HL-60 (cell line): Measurements from ENCODE around the gene WWC1.

ENCODE experiments used
- DNase-seq, 2 experiments: peaks; one replicate each; pipeline ENCODE4 v3.0.0-alpha.2; 2010 to 2020; ENCODE audit warnings: low read depth in 1 of 2, low spot score in 1 of 2
- H3K27ac ChIP-seq: fragments of 250-450 bp; sonication (Bioruptor Pico); replicated peaks from 2 replicates; pipeline ENCODE4 v1.5.1; 2020; ENCODE audit warnings: mild to moderate bottlenecking, moderate library complexity
- H3K27me3 ChIP-seq: fragments of 250-450 bp; sonication (Bioruptor Pico); 2 replicates; pipeline ENCODE4 v1.5.1; 2021; ENCODE audit warnings: mild to moderate bottlenecking, moderate library complexity; ENCODE audit not compliant: insufficient read depth, poor library complexity, severe bottlenecking
- H3K4me3 ChIP-seq: replicated peaks from 2 replicates; pipeline ENCODE4 v1.5.1; 2011; ENCODE audit warnings: mild to moderate bottlenecking, control low read depth, low read length; ENCODE audit not compliant: insufficient read depth
- CTCF ChIP-seq: IDR thresholded peaks from one replicate; pipeline ENCODE4 v1.5.1; 2011; ENCODE audit warnings: low read length, control low read depth, inconsistent platforms; ENCODE audit not compliant: insufficient read depth
- GABPA ChIP-seq: IDR thresholded peaks from 2 replicates; pipeline ENCODE4 v1.6.1; 2012; ENCODE audit warnings: low read depth
- POLR2AphosphoS5 ChIP-seq: IDR thresholded peaks from 2 replicates; pipeline ENCODE4 v1.6.1; 2012; ENCODE audit warnings: low read depth
- REST ChIP-seq: IDR thresholded peaks from 2 replicates; pipeline ENCODE4 v1.6.1; 2012; ENCODE audit warnings: low read depth; ENCODE audit not compliant: insufficient replicate concordance
- SPI1 ChIP-seq: IDR thresholded peaks from 2 replicates; pipeline ENCODE4 v1.6.1; 2012; ENCODE audit warnings: low read depth, mild to moderate bottlenecking, borderline replicate concordance

WWC1 gene

GRCh38 chr5:168417731-168418429 is 126.4 kb downstream of the WWC1 start:
- Histone ChIP-seq H3K4me3 (no peak overlapping the region), H3K27me3 (no peaks in the 10 kb centered on the region), H3K27ac (no peak overlapping the region)
- DNase-seq, result no peak
- TF ChIP-seq GABPA, result no peak
- TF ChIP-seq POLR2AphosphoS5, result no peak

- no peak overlapping the region for H3K27ac ChIP-seq
- DNase-seq, result no peak
- H3K4me3 ChIP-seq, result no peak overlapping the region
- H3K27me3 ChIP-seq, result no peaks in the 10 kb centered on the region
- no peak for TF ChIP-seq POLR2AphosphoS5
- no peak for TF ChIP-seq GABPA
- no peak for TF ChIP-seq SPI1
- TF ChIP-seq CTCF, result no peak
- no peak for TF ChIP-seq REST
Measured at GRCh38 chr5:168420461-168420860, 129.0 kb downstream of the WWC1 start.

GRCh38 chr5:168422431-168422830 is 131.0 kb downstream of the WWC1 start:
- DNase-seq, result no peak

More at GRCh38 chr5:168422431-168422830, 131.0 kb downstream of the WWC1 start:
- no peak overlapping the region for H3K27ac ChIP-seq
- H3K4me3 ChIP-seq, result no peak overlapping the region
- no peaks in the 10 kb centered on the region for H3K27me3 ChIP-seq
- no peak for TF ChIP-seq CTCF
- no peak for TF ChIP-seq SPI1
- TF ChIP-seq GABPA, result no peak
- no peak for TF ChIP-seq REST
- TF ChIP-seq POLR2AphosphoS5, result no peak
